AG10803 (cell line): ENCODE measurements around the gene TPD52L2.
"Not testable (repeated sequence)": the region's sequence is repeated elsewhere in the genome, so short reads cannot be mapped to it uniquely, and the experiment has no call there.

Experiments
- DNase-seq: peaks from one replicate; pipeline ENCODE4 v3.0.0; 2010; ENCODE audit warnings: low read depth
- H3K4me3 ChIP-seq: 2 replicates; pipeline ENCODE4 v1.5.1; 2011; ENCODE audit warnings: mild to moderate bottlenecking, low read length, control low read depth
- CTCF ChIP-seq: conservative IDR thresholded peaks from 2 replicates; pipeline ENCODE4 v1.5.1; 2011; ENCODE audit warnings: mild to moderate bottlenecking, low read length, control low read depth, inconsistent platforms

TPD52L2 gene

GRCh38 chr20:63920226-63920625 lies 55.2 kb downstream of the TPD52L2 start:
- no peak overlapping the region for H3K4me3 ChIP-seq
- DNase-seq = no peak
- TF ChIP-seq CTCF = no peak

GRCh38 chr20:63923651-63924050 lies 58.6 kb downstream of the TPD52L2 start:
- H3K4me3 ChIP-seq = no peak overlapping the region
- TF ChIP-seq CTCF = no peak
- DNase-seq = no peak

GRCh38 chr20:63924241-63924640 lies 59.2 kb downstream of the TPD52L2 start:
- H3K4me3 ChIP-seq = no peak overlapping the region
- no peak for TF ChIP-seq CTCF
- DNase-seq = no peak

GRCh38 chr20:63926298-63926697 lies 61.2 kb downstream of the TPD52L2 start:
- TF ChIP-seq CTCF = no peak
- H3K4me3 ChIP-seq = no peak overlapping the region
- DNase-seq = no peak

- no peak overlapping the region for H3K4me3 ChIP-seq
- no peak for DNase-seq
These were observed 64.0 kb downstream of the TPD52L2 start for GRCh38 chr20:63929071-63929470.

GRCh38 chr20:63929473-63929883 lies 64.4 kb downstream of the TPD52L2 start:
- not testable (repeated sequence) for DNase-seq

More at GRCh38 chr20:63929071-63929470, 64.0 kb downstream of the TPD52L2 start:
- no peak for TF ChIP-seq CTCF

GRCh38 chr20:63930971-63931553 lies 66.0 kb downstream of the TPD52L2 start:
- no peak overlapping the region for H3K4me3 ChIP-seq
- no peak for DNase-seq
- no peak for TF ChIP-seq CTCF

More at GRCh38 chr20:63929473-63929883, 64.4 kb downstream of the TPD52L2 start:
- not testable (repeated sequence) for H3K4me3 ChIP-seq

- DNase-seq = no peak
- no peak for TF ChIP-seq CTCF
- H3K4me3 ChIP-seq = no peak overlapping the region
These were observed 66.7 kb downstream of the TPD52L2 start for GRCh38 chr20:63931735-63932134.
